Measurements from ENCODE around the gene LAD1.

The LAD1 gene

DNA sequence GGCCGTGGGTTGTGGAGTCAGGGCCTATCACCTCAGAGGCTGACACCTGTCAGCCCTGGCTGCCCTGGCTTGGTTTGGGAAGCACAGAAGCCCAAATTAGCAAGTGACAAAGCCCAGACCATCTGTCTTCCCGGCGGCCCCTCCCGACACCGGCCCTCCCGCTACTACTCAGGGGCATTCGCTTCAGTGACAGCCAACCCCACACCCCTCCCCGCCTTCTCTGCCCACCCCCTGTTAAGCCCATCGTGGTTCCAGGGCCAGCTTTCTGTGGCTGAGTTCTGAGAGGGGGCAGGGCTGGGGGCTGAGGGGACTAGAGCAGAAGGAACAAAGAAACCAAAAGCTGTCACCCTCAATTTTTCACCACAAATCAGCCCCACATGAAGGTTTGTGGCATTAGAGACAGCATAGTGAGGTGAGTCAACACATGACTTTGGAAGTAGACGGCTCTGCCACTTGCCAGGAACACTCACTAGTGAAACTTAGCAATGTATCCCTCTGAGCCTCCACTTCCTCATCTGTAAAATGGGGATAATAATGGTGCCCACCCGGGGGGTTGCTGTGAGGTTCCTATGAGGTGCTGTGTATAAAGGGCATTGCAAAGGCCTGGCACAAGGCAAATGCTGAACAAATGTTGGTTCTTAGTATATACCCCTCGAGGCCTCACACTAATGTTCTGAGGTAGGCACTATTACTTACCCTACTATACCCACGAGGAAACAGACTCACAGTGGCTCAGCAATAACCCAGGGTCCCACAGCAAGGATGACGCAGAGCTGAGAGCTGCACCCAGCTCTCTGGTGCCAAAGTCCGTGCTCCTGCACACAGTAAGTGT is 27.6 kb upstream of the LAD1 start:
- no peak for FAIRE-seq
- TF ChIP-seq, protein P1, sequence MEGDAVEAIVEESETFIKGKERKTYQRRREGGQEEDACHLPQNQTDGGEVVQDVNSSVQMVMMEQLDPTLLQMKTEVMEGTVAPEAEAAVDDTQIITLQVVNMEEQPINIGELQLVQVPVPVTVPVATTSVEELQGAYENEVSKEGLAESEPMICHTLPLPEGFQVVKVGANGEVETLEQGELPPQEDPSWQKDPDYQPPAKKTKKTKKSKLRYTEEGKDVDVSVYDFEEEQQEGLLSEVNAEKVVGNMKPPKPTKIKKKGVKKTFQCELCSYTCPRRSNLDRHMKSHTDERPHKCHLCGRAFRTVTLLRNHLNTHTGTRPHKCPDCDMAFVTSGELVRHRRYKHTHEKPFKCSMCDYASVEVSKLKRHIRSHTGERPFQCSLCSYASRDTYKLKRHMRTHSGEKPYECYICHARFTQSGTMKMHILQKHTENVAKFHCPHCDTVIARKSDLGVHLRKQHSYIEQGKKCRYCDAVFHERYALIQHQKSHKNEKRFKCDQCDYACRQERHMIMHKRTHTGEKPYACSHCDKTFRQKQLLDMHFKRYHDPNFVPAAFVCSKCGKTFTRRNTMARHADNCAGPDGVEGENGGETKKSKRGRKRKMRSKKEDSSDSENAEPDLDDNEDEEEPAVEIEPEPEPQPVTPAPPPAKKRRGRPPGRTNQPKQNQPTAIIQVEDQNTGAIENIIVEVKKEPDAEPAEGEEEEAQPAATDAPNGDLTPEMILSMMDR (IDR thresholded peaks at IDR 0.05; ENCODE audit: insufficient read depth, missing control alignments), result no peak
- no peak for DNase-seq (ENCODE audit: insufficient read length, low spot score)

DNA sequence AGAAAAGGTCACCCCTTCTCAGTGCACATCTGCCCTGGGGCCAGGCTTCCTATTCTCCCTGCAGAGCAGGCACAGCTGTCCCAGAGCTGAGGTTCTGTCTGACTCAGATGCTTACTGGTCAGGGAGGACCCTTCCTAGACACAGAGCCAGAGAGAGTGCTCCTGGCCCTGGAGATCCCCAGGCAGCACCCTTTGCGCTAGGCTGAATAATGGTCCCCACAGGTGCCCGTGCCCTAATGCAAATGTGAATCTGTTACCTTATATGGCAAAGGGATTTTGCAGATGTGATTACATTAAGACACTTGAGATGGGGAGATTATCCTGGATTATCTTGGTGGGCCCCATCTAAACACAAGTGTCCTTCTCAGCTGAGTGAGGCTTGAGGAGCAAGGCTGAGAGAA is 25.0 kb upstream of the LAD1 start:
- FAIRE-seq, result peak; percentile 98
- peak; percentile 74 for DNase-seq (ENCODE audit: insufficient read length, low spot score)

DNA sequence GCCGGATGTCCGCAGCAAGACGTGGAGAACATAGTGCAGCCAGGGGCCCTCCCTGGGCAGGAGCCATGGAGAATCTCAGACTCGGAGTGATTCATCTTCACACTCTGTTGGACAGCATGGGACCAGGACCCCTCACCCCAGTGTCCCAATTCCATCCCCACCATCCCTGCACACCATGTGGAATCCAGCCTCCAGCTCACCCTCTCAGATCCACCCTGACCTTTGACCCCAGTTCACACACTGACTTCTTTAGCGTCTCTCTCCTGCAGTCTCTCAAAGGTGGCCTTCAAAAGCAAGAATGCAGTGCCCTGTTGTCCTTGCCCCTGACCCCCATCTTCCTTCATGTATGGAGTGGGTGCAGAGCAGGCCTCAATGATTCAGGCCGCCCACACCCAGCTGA is 24.5 kb upstream of the LAD1 start:
- DNase-seq (ENCODE audit: insufficient read length, low spot score), result no peak
- TF ChIP-seq, protein P1 (IDR thresholded peaks at IDR 0.05; ENCODE audit: insufficient read depth, missing control alignments), result no peak
- FAIRE-seq, result no peak

More for the DNA sequence above, 25.0 kb upstream of the LAD1 start:
- TF ChIP-seq, protein P1 (IDR thresholded peaks at IDR 0.05; ENCODE audit: insufficient read depth, missing control alignments), result no peak

DNA sequence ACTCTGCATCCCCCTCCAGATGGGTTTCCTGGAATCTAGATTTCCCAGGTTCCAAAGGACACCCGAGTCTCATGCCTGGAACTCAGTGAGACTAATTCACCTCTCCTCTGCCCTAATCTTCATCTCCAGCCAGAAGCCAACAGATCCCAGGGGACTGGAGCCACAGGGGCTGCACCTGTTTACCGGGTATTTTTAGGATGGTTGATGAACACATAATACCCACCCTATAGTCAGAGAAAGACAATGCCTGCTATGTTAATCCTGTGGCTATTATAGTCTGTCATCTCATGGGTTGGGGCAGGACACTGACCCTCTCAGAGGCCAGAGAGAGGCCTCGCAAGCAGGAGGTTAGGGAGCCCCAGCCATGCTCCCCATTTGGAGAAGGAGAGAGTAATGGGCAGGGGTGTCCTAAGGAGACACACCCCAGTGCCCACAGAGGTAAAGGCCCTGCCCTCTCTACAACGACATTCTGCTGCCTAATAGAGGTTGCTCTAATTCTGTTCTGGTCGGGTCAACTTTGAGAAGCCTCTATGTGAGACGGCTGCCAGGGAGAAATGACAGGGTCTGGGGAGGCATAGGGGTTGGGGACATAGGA is 23.4 kb upstream of the LAD1 start:
- TF ChIP-seq, protein P1 (IDR thresholded peaks at IDR 0.05; ENCODE audit: insufficient read depth, missing control alignments), result no peak
- DNase-seq (ENCODE audit: insufficient read length, low spot score) (no peak), FAIRE-seq (no peak)

DNA sequence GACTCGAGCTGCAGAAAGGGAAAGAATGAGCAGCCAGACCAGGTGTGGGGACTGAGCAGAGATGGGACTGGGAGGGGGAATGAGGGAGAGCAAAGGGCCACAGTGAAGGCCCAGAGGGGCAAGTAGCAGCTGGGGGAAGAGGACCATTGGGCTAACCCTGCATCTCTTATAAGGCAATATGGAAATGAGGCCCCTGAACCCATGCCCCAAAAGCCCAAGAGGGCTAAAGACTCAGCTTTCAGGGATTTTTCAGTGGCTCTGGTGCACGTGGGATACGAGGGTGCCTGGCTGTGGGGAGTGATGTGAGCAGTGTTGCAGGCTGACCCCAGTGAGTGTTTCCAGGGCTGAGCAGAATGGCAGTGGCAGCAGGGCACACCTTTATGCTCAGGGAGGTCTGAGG is 22.9 kb upstream of the LAD1 start:
- FAIRE-seq (no peak), DNase-seq (ENCODE audit: insufficient read length, low spot score) (no peak)
- TF ChIP-seq, protein P1 (IDR thresholded peaks at IDR 0.05; ENCODE audit: insufficient read depth, missing control alignments), result no peak

DNA sequence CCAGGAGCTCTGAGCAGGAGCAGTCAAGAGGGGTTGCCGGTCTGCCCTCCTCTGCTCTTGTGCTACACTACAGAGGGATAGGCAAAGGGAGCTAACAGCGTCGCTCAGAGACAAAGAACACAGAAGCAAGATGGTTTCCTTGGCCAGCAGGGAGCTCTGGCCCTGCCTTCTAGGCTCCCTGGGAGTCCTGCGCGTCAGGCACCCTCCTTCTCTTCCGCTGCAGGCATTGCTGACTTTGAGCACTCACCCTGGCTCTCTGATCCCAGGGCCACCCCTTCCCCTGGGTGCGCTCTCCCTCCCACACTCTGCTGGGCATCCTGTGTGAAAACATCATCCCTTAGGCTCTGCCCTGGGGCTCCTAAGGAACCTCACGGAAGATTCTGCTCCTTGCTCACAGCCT is 21.9 kb upstream of the LAD1 start:
- DNase-seq (ENCODE audit: insufficient read length, low spot score) (no peak), FAIRE-seq (no peak)
- TF ChIP-seq, protein P1 (IDR thresholded peaks at IDR 0.05; ENCODE audit: insufficient read depth, missing control alignments), result no peak

DNA sequence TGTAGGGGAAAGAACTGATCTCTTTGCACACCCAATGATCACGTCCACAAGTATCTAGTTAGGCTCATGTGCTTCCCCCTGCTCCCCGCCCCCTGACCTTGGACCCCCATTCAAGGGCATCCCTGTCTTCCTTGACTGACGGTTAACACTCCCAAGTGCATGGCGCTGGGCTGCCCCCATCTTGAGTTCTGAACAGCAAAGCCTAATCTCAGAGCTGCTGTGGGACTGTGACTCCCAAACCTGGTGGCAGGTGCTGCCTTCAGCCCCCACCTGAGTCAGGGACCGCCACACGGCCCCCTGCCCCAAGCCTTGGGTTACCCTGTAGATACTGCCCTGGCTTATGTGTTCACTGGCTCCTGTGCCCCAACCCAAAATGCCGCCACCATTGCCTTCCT is 21.5 kb upstream of the LAD1 start:
- FAIRE-seq, result no peak

More for the DNA sequence above, 21.5 kb upstream of the LAD1 start:
- TF ChIP-seq, protein P1 (IDR thresholded peaks at IDR 0.05; ENCODE audit: insufficient read depth, missing control alignments), result no peak
- no peak for DNase-seq (ENCODE audit: insufficient read length, low spot score)

Data from D721Med (cell line).